H9 (cell line): ENCODE results near the gene CTDSPL. TPM values are rescaled to one million over a fixed set of nuclear protein-coding genes. Genes with fewer than 3 reads are reported as not detected.

Source experiments
- DNase-seq: peaks from one replicate; pipeline ENCODE4 v3.0.0-alpha.2; 2017
- H2AFZ ChIP-seq: one replicate; pipeline ENCODE4 v1.6.1; 2013; ENCODE audit warnings: mild to moderate bottlenecking, low read length, control low read depth, moderate library complexity
- H2AK5ac ChIP-seq: 2 replicates; pipeline ENCODE4 v1.6.1; 2013; ENCODE audit warnings: low read length, control low read depth, mixed read lengths; ENCODE audit not compliant: insufficient read length
- H2BK120ac ChIP-seq: one replicate; pipeline ENCODE4 v1.6.1; 2013; ENCODE audit warnings: low read depth, mild to moderate bottlenecking, low read length, control low read depth, inconsistent platforms; ENCODE audit not compliant: poor library complexity, severe bottlenecking
- H2BK12ac ChIP-seq: 2 replicates; pipeline ENCODE4 v1.6.1; 2013; ENCODE audit warnings: low read length, control low read depth, mixed read lengths, low read depth; ENCODE audit not compliant: insufficient read length
- H2BK15ac ChIP-seq: 2 replicates; pipeline ENCODE4 v1.6.1; 2013; ENCODE audit warnings: low read depth, low read length, control low read depth
- H2BK20ac ChIP-seq: one replicate; pipeline ENCODE4 v1.6.1; 2013; ENCODE audit warnings: low read depth, mild to moderate bottlenecking, low read length, control low read depth, inconsistent platforms; ENCODE audit not compliant: poor library complexity, severe bottlenecking
- H2BK5ac ChIP-seq: 2 replicates; pipeline ENCODE4 v1.6.1; 2013; ENCODE audit warnings: low read length, control low read depth, mixed read lengths; ENCODE audit not compliant: insufficient read length
- H3K14ac ChIP-seq: 2 replicates; pipeline ENCODE4 v1.6.1; 2013; ENCODE audit warnings: low read length, control low read depth; ENCODE audit not compliant: insufficient read depth
- H3K18ac ChIP-seq: 2 replicates; pipeline ENCODE4 v1.6.1; 2013; ENCODE audit warnings: low read depth, mild to moderate bottlenecking, mixed read lengths, low read length, control low read depth; ENCODE audit not compliant: insufficient read length
- H3K23ac ChIP-seq: 2 replicates; pipeline ENCODE4 v1.6.1; 2013; ENCODE audit warnings: low read length, control low read depth, mixed read lengths, low read depth; ENCODE audit not compliant: insufficient read length
- H3K23me2 ChIP-seq: 2 replicates; pipeline ENCODE4 v1.6.1; 2013; ENCODE audit warnings: low read depth, mild to moderate bottlenecking, mixed read lengths, low read length, control low read depth; ENCODE audit not compliant: insufficient read length, poor library complexity, severe bottlenecking
- H3K27ac ChIP-seq: 2 replicates; pipeline ENCODE4 v1.5.1; 2013; ENCODE audit warnings: low read length, control low read depth, mixed read lengths, low read depth; ENCODE audit not compliant: insufficient read length
- H3K27me3 ChIP-seq: 2 replicates; pipeline ENCODE4 v1.6.1; 2013; ENCODE audit warnings: low read length, control low read depth, inconsistent platforms; ENCODE audit not compliant: insufficient read depth
- H3K4ac ChIP-seq: 2 replicates; pipeline ENCODE4 v1.6.1; 2013; ENCODE audit warnings: low read depth, mild to moderate bottlenecking, control low read depth, inconsistent platforms, low read length, moderate library complexity
- H3K4me1 ChIP-seq: 2 replicates; pipeline ENCODE4 v1.6.1; 2013; ENCODE audit warnings: low read length, control low read depth, inconsistent platforms; ENCODE audit not compliant: insufficient read depth
- H3K4me2 ChIP-seq: 2 replicates; pipeline ENCODE4 v1.6.1; 2013; ENCODE audit warnings: low read length, control low read depth, mixed read lengths; ENCODE audit not compliant: insufficient read length, insufficient read depth
- H3K56ac ChIP-seq: 2 replicates; pipeline ENCODE4 v1.6.1; 2013; ENCODE audit warnings: low read depth, mild to moderate bottlenecking, mixed read lengths, low read length, control low read depth; ENCODE audit not compliant: insufficient read length
- H3K79me1 ChIP-seq: 2 replicates; pipeline ENCODE4 v1.6.1; 2013; ENCODE audit warnings: low read depth, mild to moderate bottlenecking, moderate library complexity, low read length, control low read depth, inconsistent platforms; ENCODE audit not compliant: insufficient read depth, poor library complexity, severe bottlenecking
- H3K79me2 ChIP-seq: 2 replicates; pipeline ENCODE4 v1.6.1; 2013; ENCODE audit warnings: low read length, control low read depth, inconsistent platforms; ENCODE audit not compliant: insufficient read depth
- H3K9ac ChIP-seq: 2 replicates; pipeline ENCODE4 v1.6.1; 2013; ENCODE audit warnings: low read length, control low read depth, mixed read lengths; ENCODE audit not compliant: insufficient read length; ENCODE audit errors: extremely low read depth
- H3K9me3 ChIP-seq: one replicate; pipeline ENCODE4 v1.6.1; 2013; ENCODE audit warnings: low read depth, low read length, inconsistent platforms; ENCODE audit not compliant: control insufficient read depth
- H3T11ph ChIP-seq: one replicate; pipeline ENCODE4 v1.6.1; 2013; ENCODE audit warnings: mild to moderate bottlenecking, low read length, control low read depth, inconsistent platforms
- H4K20me1 ChIP-seq: one replicate; pipeline ENCODE4 v1.6.1; 2013; ENCODE audit not compliant: control insufficient read depth, insufficient read length, insufficient read depth
- H4K5ac ChIP-seq: 2 replicates; pipeline ENCODE4 v1.6.1; 2013; ENCODE audit warnings: low read depth, mild to moderate bottlenecking, mixed read lengths, low read length, control low read depth; ENCODE audit not compliant: insufficient read length
- H4K8ac ChIP-seq: replicated peaks from 2 replicates; pipeline ENCODE4 v1.6.1; 2013; ENCODE audit warnings: low read length, control low read depth, mixed read lengths, low read depth; ENCODE audit not compliant: insufficient read length
- H4K91ac ChIP-seq: 2 replicates; pipeline ENCODE4 v1.6.1; 2013; ENCODE audit warnings: low read depth, mild to moderate bottlenecking, moderate library complexity, mixed read lengths, low read length, control low read depth; ENCODE audit not compliant: insufficient read length
- H3K27ac Mint-ChIP-seq, 3 experiments: 2 replicates in 2 of 3; 3 replicates in 1 of 3; pipeline ENCODE4 v1.8.0; 2020 to 2021; ENCODE audit warnings: mixed read lengths in 3 of 3, mild to moderate bottlenecking in 1 of 3, moderate library complexity in 1 of 3
- H3K27me3 Mint-ChIP-seq: 2 replicates; pipeline ENCODE4 v1.8.0; 2021; ENCODE audit warnings: low read depth, mild to moderate bottlenecking, moderate library complexity, mixed read lengths
- H3K36me3 Mint-ChIP-seq, 3 experiments: 2 replicates in 2 of 3; 3 replicates in 1 of 3; pipeline ENCODE4 v1.8.0; 2020 to 2021; ENCODE audit warnings: low read depth in 3 of 3, mixed read lengths in 3 of 3; ENCODE audit not compliant: insufficient read depth in 1 of 3
- H3K4me1 Mint-ChIP-seq, 2 experiments: 2 replicates each; pipeline ENCODE4 v1.8.0; 2020; ENCODE audit warnings: mixed read lengths in 2 of 2
- H3K4me3 Mint-ChIP-seq, 2 experiments: 2 replicates in 1 of 2; 3 replicates in 1 of 2; pipeline ENCODE4 v1.8.0; 2020 to 2021; ENCODE audit warnings: mild to moderate bottlenecking in 2 of 2, mixed read lengths in 2 of 2, moderate library complexity in 1 of 2
- H3K9me3 Mint-ChIP-seq, 2 experiments: 2 replicates in 1 of 2; 3 replicates in 1 of 2; pipeline ENCODE4 v1.8.0; 2020; ENCODE audit warnings: mild to moderate bottlenecking in 2 of 2, mixed read lengths in 2 of 2, moderate library complexity in 1 of 2
- CTCF ChIP-seq: fragments of 200-600 bp; sonication (generic); conservative IDR thresholded peaks from 3 replicates; pipeline ENCODE4 v1.8.0; 2021; ENCODE audit warnings: antibody characterized with exemption, mild to moderate bottlenecking
- WGBS: extraction: QIAGEN DNeasy Blood & Tissue Kit; methylation state at CpG from one replicate; pipeline ENCODE4 v1.1.7; 2013; ENCODE audit warnings: missing lambda C conversion rate, low lambda C conversion rate, mixed read lengths; ENCODE audit not compliant: insufficient read length; ENCODE audit errors: extremely low coverage; 5-methylcytosine and 5-hydroxymethylcytosine counted together
- total RNA-seq: library from RNA; stranded (reverse); gene quantifications from 2 replicates; pipeline ENCODE4 v1.2.1, GENCODE V29; 2021

Gene CTDSPL
- total RNA-seq, 1 experiment from 2014 or later = 20.8 TPM

- Histone ChIP-seq H4K20me1 (no peaks in the 10 kb centered on the region), H2BK12ac (no peak overlapping the region), H2BK5ac (no peak overlapping the region), H3K27ac (no peak overlapping the region), H3K4me2 (no peak overlapping the region), H4K91ac (no peak overlapping the region), H3K79me1 (no peaks in the 10 kb centered on the region), H3K18ac (no peak overlapping the region), H2BK15ac (no peak overlapping the region), H3K23me2 (no peaks in the 10 kb centered on the region), H4K8ac (no peak overlapping the region), H2BK120ac (no peak overlapping the region), H2AK5ac (no peak overlapping the region), H3K79me2 (no peaks in the 10 kb centered on the region), H2AFZ (no peak overlapping the region), H3K23ac (no peak overlapping the region), H4K5ac (no peak overlapping the region), H2BK20ac (no peak overlapping the region), H3K14ac (no peak overlapping the region), H3K9me3 (no peaks in the 10 kb centered on the region), H3T11ph (no peak overlapping the region), H3K9ac (no peak overlapping the region), H3K27me3 (no peaks in the 10 kb centered on the region), H3K4ac (no peak overlapping the region), H3K4me1 (no peaks in the 10 kb centered on the region), H3K56ac (no peak overlapping the region)
- Mint-ChIP-seq H3K27ac (peak overlapping the region in 1 of 3 experiments; percentile 38; a peak in 1 of 7 replicates), H3K36me3 (peaks cover 2 to 4% (median 4%) of the 10 kb centered on the region in 3 experiments; a peak in 6 of 7 replicates), H3K27me3 (no peaks in the 10 kb centered on the region; the same call in 1 of the 2 replicates), H3K4me3 (no peak overlapping the region), H3K4me1 (peaks cover 12 to 21% of the 10 kb centered on the region in 2 experiments), H3K9me3 (no peaks in the 10 kb centered on the region)
- no CpG with 5 or more reads among the region's 15 CpGs for WGBS
- TF ChIP-seq CTCF = no peak
- DNase-seq = no peak
Measured at GRCh38 chr3:37968813-37969595, 107.3 kb downstream of the CTDSPL start.
